Esophagus squamous epithelium (tissue), 4 donors: ENCODE results near the gene BAHCC1.

Source experiments
- POLR2A ChIP-seq, 4 donors: fragments of 450-650 bp; IDR thresholded peaks; one replicate each; pipeline ENCODE4 v1.6.1; 2017; ENCODE audit warnings: antibody characterized with exemption in 4 of 4, mild to moderate bottlenecking in 4 of 4, moderate library complexity in 3 of 4
- TF ChIP-seq, protein P1 (sequence below), 6 experiments: fragments of 450-650 bp in 4 of 6; fragments of 200-600 bp in 2 of 6; sonication (generic) in 2 of 6; IDR thresholded peaks; one replicate each; pipeline ENCODE4 v1.5.1; 2016 to 2019; ENCODE audit warnings: antibody characterized with exemption in 6 of 6, mild to moderate bottlenecking in 4 of 6, moderate library complexity in 4 of 6

DNA sequence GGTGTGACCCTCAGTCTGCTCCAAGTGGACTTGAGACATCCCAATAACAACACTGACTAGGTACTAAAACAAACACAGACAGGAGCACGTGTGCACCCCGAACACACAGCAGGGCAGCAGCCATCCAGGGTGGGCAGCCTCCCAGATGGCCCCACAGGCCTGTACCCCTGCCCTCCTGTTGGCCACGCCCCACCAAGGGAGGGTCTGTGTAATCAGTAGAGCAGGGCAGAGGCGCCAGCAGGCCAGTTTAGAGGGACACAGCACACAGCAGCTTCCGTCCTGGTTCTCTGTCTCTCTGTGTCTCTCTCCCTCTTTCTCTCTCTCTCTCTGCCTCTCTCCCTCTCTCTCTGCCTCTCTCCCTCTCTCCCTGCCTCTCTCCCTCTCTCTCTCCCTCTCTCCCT is 95.9 kb downstream of the BAHCC1 start:
- TF ChIP-seq, protein P1, sequence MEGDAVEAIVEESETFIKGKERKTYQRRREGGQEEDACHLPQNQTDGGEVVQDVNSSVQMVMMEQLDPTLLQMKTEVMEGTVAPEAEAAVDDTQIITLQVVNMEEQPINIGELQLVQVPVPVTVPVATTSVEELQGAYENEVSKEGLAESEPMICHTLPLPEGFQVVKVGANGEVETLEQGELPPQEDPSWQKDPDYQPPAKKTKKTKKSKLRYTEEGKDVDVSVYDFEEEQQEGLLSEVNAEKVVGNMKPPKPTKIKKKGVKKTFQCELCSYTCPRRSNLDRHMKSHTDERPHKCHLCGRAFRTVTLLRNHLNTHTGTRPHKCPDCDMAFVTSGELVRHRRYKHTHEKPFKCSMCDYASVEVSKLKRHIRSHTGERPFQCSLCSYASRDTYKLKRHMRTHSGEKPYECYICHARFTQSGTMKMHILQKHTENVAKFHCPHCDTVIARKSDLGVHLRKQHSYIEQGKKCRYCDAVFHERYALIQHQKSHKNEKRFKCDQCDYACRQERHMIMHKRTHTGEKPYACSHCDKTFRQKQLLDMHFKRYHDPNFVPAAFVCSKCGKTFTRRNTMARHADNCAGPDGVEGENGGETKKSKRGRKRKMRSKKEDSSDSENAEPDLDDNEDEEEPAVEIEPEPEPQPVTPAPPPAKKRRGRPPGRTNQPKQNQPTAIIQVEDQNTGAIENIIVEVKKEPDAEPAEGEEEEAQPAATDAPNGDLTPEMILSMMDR (IDR thresholded peaks at IDR 0.05), result no peak
- no peak for TF ChIP-seq POLR2A (IDR thresholded peaks at IDR 0.05)
